Measurements from ENCODE around the gene CLK2. TPM values are rescaled to one million over a fixed set of nuclear protein-coding genes. Genes with fewer than 3 reads are reported as not detected.

CLK2 gene
- total RNA-seq, 2 experiments from 2014 or later, result 110 to 112 TPM

- Mint-ChIP-seq H3K27ac (peak overlapping the region; percentile 92), H3K9me3 (no peaks in the 10 kb centered on the region), H3K4me1 (peaks cover 30% of the 10 kb centered on the region), H3K27me3 (no peaks in the 10 kb centered on the region), H3K4me3 (peak overlapping the region; percentile 97), H3K36me3 (peaks cover 17% of the 10 kb centered on the region)
- POLR2A ChIA-PET, result interaction anchor here (0.6 to 3.2 kb wide), 14 partner anchors 8 to 51 kb away, joined by 3 to 34 read pairs (median 6); partner anchors contain the start of genes ENTREP3, FDPS and SCAMP3
- DNase-seq (no peak), ATAC-seq (ENCODE audit: low read depth) (peak; percentile 31)
These were observed 600 bp downstream of the CLK2 start for GRCh38 chr1:155272466-155273342.

- Mint-ChIP-seq H3K27me3 (no peaks in the 10 kb centered on the region), H3K4me3 (no peak overlapping the region), H3K36me3 (peaks cover 26% of the 10 kb centered on the region), H3K4me1 (peaks cover 22% of the 10 kb centered on the region), H3K27ac (no peak overlapping the region), H3K9me3 (no peaks in the 10 kb centered on the region)
- no peak for ATAC-seq (ENCODE audit: low read depth)
- POLR2A ChIA-PET, result interaction anchor here (0.6 kb wide), 1 partner anchor 12 kb away, joined by 3 read pairs; no protein-coding TSS in a partner anchor
- DNase-seq, result no peak
These were observed 3.9 kb downstream of the CLK2 start for GRCh38 chr1:155269381-155269780.

- H3K4me1 Mint-ChIP-seq, result peaks cover 22% of the 10 kb centered on the region
- H3K27me3 Mint-ChIP-seq, result no peaks in the 10 kb centered on the region
- H3K4me3 Mint-ChIP-seq, result no peak overlapping the region
- H3K36me3 Mint-ChIP-seq, result peaks cover 29% of the 10 kb centered on the region
- H3K27ac Mint-ChIP-seq, result no peak overlapping the region
- no peaks in the 10 kb centered on the region for H3K9me3 Mint-ChIP-seq
- ATAC-seq (ENCODE audit: low read depth) (no peak), DNase-seq (no peak)
- POLR2A ChIA-PET, result no interaction called here
These were observed 4.7 kb downstream of the CLK2 start for GRCh38 chr1:155268630-155269029.

- POLR2A ChIA-PET, result interaction anchor here (0.8 kb wide), 1 partner anchor 57 kb away, joined by 3 read pairs; no protein-coding TSS in a partner anchor
- peaks cover 25% of the 10 kb centered on the region for H3K36me3 Mint-ChIP-seq
- no peak for DNase-seq
These were observed 5.9 kb downstream of the CLK2 start for GRCh38 chr1:155267373-155267772.

GRCh38 chr1:155266553-155266952, 6.8 kb downstream of the CLK2 start:
- Mint-ChIP-seq H3K9me3 (no peaks in the 10 kb centered on the region), H3K4me3 (no peak overlapping the region), H3K4me1 (peaks cover 28% of the 10 kb centered on the region), H3K36me3 (peaks cover 22% of the 10 kb centered on the region), H3K27ac (peak overlapping the region; percentile 60), H3K27me3 (no peaks in the 10 kb centered on the region)
- POLR2A ChIA-PET, result interaction anchor here (1.1 to 1.2 kb wide), 2 partner anchors 57 to 296 kb away, joined by 3 to 4 read pairs; partner anchors contain the start of gene ASH1L
- no peak for ATAC-seq (ENCODE audit: low read depth)
- no peak for DNase-seq

More at GRCh38 chr1:155267373-155267772, 5.9 kb downstream of the CLK2 start:
- Mint-ChIP-seq H3K4me1 (peaks cover 27% of the 10 kb centered on the region), H3K9me3 (no peaks in the 10 kb centered on the region), H3K4me3 (no peak overlapping the region), H3K27ac (no peak overlapping the region), H3K27me3 (no peaks in the 10 kb centered on the region)
- no peak for ATAC-seq (ENCODE audit: low read depth)

- POLR2A ChIA-PET, result interaction anchor here (0.8 to 1.5 kb wide), 3 partner anchors 8 to 61 kb away, joined by 3 to 9 read pairs (median 4); partner anchors contain the start of genes CLK2 and ENTREP3
- H3K27ac Mint-ChIP-seq, result no peak overlapping the region
- no peaks in the 10 kb centered on the region for H3K9me3 Mint-ChIP-seq
- no peak for DNase-seq
- no peaks in the 10 kb centered on the region for H3K27me3 Mint-ChIP-seq
- peaks cover 22% of the 10 kb centered on the region for H3K36me3 Mint-ChIP-seq
- H3K4me3 Mint-ChIP-seq, result no peak overlapping the region
- ATAC-seq (ENCODE audit: low read depth), result no peak
- H3K4me1 Mint-ChIP-seq, result peaks cover 35% of the 10 kb centered on the region
These were observed 10.2 kb downstream of the CLK2 start for GRCh38 chr1:155263067-155263466.

- H3K36me3 Mint-ChIP-seq, result peaks cover 22% of the 10 kb centered on the region
- peak within 1 kb of the TSS; percentile 97 for H3K4me3 Mint-ChIP-seq
- peaks cover 35% of the 10 kb centered on the region for H3K4me1 Mint-ChIP-seq
- peak; percentile 96 for ATAC-seq (ENCODE audit: low read depth)
- no peaks in the 10 kb centered on the region for H3K9me3 Mint-ChIP-seq
- POLR2A ChIA-PET, result interaction anchor here (0.8 to 4.4 kb wide), 15 partner anchors 9 to 301 kb away, joined by 3 to 35 read pairs (median 5); partner anchors contain the start of genes ASH1L, CLK2 and FDPS
- H3K27me3 Mint-ChIP-seq, result no peaks in the 10 kb centered on the region
- DNase-seq, result peak; percentile 81
- peak within 1 kb of the TSS; percentile 93 for H3K27ac Mint-ChIP-seq
These were observed 11.2 kb downstream of the CLK2 start, which contains the start of gene SCAMP3 for GRCh38 chr1:155261852-155262673. SCAMP3 (minus strand) TSS chr1:155262360; CDS start chr1:155262151, 209 bp downstream.

GRCh38 chr1:155261493-155261851, 11.8 kb downstream of the CLK2 start:
- H3K36me3 Mint-ChIP-seq, result peaks cover 22% of the 10 kb centered on the region
- no peaks in the 10 kb centered on the region for H3K9me3 Mint-ChIP-seq
- POLR2A ChIA-PET, result interaction anchor here (1.0 to 4.4 kb wide), 14 partner anchors 10 to 301 kb away, joined by 3 to 35 read pairs (median 6); partner anchors contain the start of genes ASH1L, CLK2 and FDPS
- peaks cover 35% of the 10 kb centered on the region for H3K4me1 Mint-ChIP-seq
- DNase-seq (no peak), ATAC-seq (ENCODE audit: low read depth) (peak; percentile 30)
- H3K27ac Mint-ChIP-seq, result peak overlapping the region; percentile 93
- H3K27me3 Mint-ChIP-seq, result no peaks in the 10 kb centered on the region
- peak overlapping the region; percentile 97 for H3K4me3 Mint-ChIP-seq

GRCh38 chr1:155260276-155260675, 13.0 kb downstream of the CLK2 start:
- Mint-ChIP-seq H3K9me3 (no peaks in the 10 kb centered on the region), H3K4me1 (peaks cover 38% of the 10 kb centered on the region), H3K36me3 (peaks cover 16% of the 10 kb centered on the region), H3K27me3 (no peaks in the 10 kb centered on the region), H3K27ac (no peak overlapping the region), H3K4me3 (no peak overlapping the region)
- no peak for ATAC-seq (ENCODE audit: low read depth)
- no peak for DNase-seq
- POLR2A ChIA-PET, result interaction anchor here (1.3 to 4.4 kb wide), 5 partner anchors 9 to 62 kb away, joined by 4 to 35 read pairs (median 8); partner anchors contain the start of gene CLK2

- H3K4me3 Mint-ChIP-seq, result peak overlapping the region; percentile 80
- H3K9me3 Mint-ChIP-seq, result no peaks in the 10 kb centered on the region
- peaks cover 8% of the 10 kb centered on the region for H3K36me3 Mint-ChIP-seq
- H3K4me1 Mint-ChIP-seq, result peaks cover 20% of the 10 kb centered on the region
- peak overlapping the region; percentile 59 for H3K27ac Mint-ChIP-seq
- H3K27me3 Mint-ChIP-seq, result no peaks in the 10 kb centered on the region
- POLR2A ChIA-PET, result interaction anchor here (1.0 to 2.5 kb wide), 3 partner anchors 12 to 67 kb away, joined by 4 to 7 read pairs (median 4); partner anchors contain the start of gene RUSC1
- ATAC-seq (ENCODE audit: low read depth) (no peak), DNase-seq (no peak)
These were observed 17.0 kb downstream of the CLK2 start for GRCh38 chr1:155256058-155256852.

GRCh38 chr1:155255243-155256007, 17.9 kb downstream of the CLK2 start, which contains the start of gene ENTREP3:
ENTREP3 (minus strand) TSS chr1:155255483; CDS start chr1:155254877, 606 bp downstream.
- Mint-ChIP-seq H3K27me3 (no peaks in the 10 kb centered on the region), H3K4me3 (peak within 1 kb of the TSS; percentile 80), H3K36me3 (peaks cover 4% of the 10 kb centered on the region), H3K4me1 (peaks cover 18% of the 10 kb centered on the region), H3K27ac (peak within 1 kb of the TSS; percentile 73), H3K9me3 (no peaks in the 10 kb centered on the region)
- ATAC-seq (ENCODE audit: low read depth) (peak; percentile 60), DNase-seq (peak; percentile 81)
- POLR2A ChIA-PET, result interaction anchor here (0.6 to 1.5 kb wide), 7 partner anchors 8 to 68 kb away, joined by 3 to 8 read pairs (median 4); partner anchors contain the start of genes CLK2 and RUSC1

Measured in activated naive CD8-positive, alpha-beta T cell treated with anti-CD3 and anti-CD28 coated beads, Interleukin-2, amount 10 ng/mL, durations not matched to agents 7 days and 5 days (primary cell).